M059J (cell line): ENCODE measurements around the gene BET1L. TPM values are rescaled to one million over a fixed set of nuclear protein-coding genes. Genes with fewer than 3 reads are reported as not detected.
A peak's percentile ranks its signal among the peaks of the same experiment; 100 is the strongest.
"Not testable (repeated sequence)": the region's sequence is repeated elsewhere in the genome, so short reads cannot be mapped to it uniquely, and the experiment has no call there.

ENCODE experiments used
- DNase-seq: peaks from one replicate; pipeline ENCODE4 v3.0.0-alpha.2; 2012; ENCODE audit warnings: low read depth
- total RNA-seq: library from RNA; depleted of rRNA; stranded (reverse); fragments of >200 nt; shearing (Covaris generic); gene quantifications from 2 replicates; pipeline ENCODE4 v1.2.3, GENCODE V29; 2014; rRNA removed

The BET1L gene, protein sequence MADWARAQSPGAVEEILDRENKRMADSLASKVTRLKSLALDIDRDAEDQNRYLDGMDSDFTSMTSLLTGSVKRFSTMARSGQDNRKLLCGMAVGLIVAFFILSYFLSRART
- 28.9 and 30.5 TPM in 2 replicates for total RNA-seq

DNA sequence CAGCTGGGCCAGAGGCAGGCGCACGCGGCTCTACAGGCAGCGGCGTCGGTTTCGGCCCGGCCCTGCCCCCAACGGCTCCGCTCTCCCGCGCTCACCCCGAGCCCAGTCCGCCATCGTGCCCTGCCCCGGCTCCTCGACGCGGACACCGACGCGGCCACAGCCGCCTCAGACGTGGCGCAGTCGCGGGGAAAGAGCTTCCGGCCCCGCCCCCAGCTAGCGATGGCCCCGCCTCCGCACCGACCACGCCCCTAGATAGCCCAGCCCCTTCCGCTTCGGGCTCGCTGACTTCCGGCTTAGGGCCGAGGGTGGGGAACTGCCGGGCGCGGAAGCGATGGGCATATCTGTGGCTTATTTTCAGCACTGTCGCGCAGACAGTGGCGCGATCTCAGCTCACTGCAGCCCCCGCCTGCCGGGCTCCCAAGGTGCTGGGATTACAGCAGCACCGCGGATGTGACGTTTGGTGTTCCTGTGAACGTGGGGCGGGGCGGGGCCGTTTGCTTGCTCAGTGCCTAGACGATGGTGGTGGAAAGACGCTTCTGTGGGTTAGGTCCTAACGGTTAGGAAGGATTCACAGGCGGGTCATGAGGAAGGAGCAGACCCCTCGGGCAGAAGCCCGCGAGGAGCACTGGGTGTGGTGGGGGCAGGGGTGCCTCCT is at the start of gene BET1L, which contains the start of gene RIC8A:
TSS of gene BET1L (minus strand) at position 192 of the 655 bp plus-strand sequence. CDS start at position 114, 78 bp downstream.
TSS of gene RIC8A (plus strand) at position 501 of the 655 bp plus-strand sequence. CDS start 1,147 bp downstream, outside the sequence.
- peak; percentile 97 for DNase-seq

DNA sequence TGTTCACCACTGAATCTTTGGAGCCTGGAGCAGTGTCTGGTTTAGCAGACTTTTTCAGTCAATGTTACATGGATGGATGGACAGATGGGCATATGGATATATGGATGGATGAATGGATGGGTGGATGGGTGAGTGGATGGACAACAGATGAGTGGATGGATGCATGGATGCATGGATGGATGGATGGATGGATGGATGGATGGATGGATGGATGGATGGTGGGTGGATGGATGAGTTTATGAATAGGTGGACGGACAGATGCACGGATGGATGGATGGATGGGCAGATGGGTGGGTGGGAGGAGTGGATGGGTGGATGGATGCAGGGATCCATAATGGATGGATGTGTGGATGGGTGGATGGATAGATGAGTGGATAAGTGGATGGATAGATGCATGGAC is 48.6 kb upstream of the BET1L start:
- DNase-seq = no peak

DNA sequence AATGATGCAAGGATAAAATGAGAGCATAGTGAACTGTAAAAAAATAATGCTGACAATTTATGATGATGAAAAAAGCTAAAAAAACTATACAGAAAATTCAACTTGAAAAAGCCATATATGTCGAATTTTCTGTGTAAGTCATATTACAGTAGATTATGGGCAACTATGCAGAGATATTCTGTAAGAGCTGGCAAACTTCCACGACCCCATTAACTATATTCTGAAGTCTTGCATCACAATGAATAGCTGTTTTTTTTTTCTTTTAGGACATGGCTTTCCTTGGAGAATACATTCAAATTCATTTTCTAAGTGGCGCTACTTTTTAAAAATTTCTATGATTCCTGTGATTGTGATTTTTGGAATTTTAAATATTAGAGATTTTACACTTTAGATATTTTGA is 48.0 kb upstream of the BET1L start:
- DNase-seq = no peak

DNA sequence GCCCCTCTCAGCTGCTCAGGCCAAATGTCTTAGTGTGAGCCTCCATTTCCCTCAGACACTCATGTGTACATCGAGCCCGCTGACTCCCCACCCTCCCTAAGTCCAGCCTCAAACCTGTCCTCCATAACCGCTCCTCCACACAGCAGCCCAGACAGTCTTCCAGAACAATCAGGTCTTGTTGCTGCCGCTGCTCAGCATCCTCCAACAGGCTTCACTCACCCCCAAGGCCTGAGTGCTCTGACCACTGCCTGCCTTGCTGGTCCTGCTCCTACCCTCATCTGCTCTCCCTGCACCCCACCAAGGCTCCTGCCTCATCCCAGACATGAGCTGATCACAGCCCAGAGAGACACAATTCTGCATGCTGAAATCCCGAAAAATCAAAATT is 46.7 kb upstream of the BET1L start:
- no peak for DNase-seq

DNA sequence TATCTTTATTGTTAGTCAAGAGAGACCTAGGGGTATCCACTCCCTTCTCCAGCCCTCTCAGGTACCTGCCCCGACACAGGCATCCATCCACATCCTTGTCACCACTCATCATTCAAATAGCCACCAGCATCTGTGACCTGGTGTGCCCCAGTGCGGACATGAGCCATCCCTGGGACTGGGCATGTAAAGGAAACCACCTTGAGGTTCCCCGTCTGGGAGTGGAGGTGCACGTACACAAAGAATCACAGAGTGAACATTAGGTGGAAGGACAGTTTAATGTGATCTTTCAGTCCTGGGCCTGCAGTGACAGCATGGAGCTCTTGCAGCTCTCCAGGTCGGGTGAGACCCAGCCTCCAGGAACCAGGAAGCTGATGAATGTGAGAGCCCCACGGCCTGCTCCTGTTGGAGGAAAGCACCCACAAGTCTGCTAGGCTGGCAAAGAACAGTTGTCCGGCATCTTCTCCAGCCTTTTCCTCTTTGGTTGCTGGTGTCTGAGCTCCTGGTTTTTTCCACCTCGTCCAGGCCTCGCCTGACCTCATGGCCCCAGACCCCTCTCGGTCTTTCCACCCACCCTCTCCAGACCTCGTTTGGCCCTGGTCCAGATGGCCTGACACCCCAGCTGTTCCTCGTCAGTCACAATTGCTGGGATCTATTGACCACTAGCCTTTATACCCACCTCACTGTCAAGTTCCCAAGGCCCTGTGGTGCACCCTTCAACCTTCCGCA is 46.1 kb upstream of the BET1L start:
- DNase-seq = peak; percentile 17

DNA sequence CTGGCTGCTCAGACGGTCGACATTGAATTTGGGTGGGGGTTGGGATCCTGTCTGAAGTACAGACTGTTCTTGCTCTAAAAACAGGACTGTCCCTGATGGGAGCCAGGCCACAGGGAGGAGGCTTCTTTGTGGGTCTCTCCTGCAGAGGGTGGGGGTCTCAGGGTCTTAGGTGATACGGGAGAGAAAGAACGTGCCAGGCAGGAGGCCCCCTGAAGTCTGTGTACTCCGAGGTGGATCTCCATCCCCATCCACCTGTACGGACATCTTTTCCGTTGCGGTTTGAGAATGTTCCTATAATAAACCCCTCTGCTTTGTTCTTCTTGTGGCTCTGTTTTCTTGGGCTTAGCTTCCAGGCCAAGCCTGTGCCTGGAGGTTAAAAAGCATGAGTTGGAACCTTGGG is 45.5 kb upstream of the BET1L start:
- DNase-seq = no peak

DNA sequence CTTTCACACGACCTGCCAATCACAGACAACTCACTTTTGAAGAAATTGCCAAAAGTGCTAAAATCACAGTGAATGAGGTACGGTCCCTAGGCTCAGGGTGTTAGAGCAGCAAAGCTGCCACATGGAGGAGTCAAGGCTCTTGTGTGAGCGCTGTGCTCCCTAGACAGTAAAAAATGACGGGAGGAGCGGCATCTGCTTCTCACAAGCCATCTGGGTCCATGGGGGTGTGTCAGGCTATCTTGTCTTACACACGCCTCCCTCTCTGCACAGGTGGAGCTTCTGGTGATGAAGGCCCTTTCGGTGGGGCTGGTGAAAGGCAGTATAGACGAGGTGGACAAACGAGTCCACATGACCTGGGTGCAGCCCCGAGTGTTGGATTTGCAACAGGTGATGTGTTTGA is 44.4 kb upstream of the BET1L start:
- DNase-seq = no peak

DNA sequence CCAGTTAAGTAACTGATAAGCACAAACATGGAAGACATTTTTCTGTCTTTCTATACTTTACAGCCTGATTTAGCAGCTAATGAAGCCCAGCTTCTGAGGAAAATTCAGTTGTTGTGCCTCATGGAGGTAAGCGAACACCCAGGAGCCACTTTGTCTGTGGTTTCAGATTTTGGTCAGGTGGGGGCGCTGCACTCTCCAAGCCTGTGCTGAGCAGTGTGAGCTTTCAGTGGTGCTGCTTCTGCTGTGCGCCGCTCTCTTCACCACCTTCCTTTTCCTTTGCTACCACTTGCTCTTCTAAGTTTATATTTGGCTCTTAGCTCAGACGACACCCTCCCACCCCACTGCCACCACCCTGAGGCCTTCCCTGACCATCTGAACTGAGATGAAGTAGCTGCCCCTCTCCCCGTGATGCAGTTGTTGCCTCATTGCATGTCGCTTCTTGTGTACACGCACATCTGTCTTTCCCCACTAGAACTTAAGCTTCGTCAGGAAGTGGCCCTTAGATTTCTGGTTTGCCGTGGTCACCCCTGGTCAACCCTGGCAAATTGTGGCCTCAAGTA is 43.6 kb upstream of the BET1L start:
- peak; percentile 40 for DNase-seq

DNA sequence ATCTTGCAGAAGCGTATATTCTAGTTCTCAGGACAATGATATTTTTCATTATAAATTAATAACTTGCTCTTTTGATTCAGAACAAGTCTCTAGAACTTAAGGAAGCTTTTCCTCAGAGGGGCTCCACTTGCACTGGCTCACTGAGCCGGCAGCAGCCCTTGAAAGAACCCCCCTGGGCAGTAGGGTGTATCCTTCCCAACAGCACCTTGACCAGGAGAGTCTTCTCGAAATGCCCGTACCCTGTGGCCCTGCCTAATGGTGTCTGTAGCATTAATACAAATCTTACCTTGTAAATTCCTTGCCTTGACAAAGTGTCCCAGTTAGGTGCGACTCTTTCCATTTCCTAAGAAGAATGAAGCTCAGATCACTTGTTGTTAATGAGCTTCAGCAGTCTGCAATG is 43.1 kb upstream of the BET1L start:
- no peak for DNase-seq

DNA sequence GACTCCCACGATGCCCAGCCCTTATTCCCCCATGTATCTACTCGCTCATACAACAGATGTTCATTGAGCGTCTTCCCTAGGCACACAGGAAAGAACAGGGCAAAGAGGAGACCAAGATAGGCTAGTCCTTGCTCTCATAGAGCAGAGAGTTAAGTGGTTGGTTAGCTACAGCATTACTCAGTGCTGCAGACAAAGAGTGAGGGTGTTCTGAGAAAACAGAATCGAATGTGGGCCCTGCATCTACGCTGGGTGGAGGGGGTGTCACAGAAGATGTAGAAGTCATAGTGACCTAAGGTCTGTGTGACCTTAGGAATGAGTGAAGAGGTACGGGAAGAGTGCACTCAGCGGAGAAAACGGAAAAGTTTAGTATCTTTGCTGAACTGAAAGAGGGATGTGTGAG is 41.9 kb upstream of the BET1L start:
- DNase-seq = no peak

DNA sequence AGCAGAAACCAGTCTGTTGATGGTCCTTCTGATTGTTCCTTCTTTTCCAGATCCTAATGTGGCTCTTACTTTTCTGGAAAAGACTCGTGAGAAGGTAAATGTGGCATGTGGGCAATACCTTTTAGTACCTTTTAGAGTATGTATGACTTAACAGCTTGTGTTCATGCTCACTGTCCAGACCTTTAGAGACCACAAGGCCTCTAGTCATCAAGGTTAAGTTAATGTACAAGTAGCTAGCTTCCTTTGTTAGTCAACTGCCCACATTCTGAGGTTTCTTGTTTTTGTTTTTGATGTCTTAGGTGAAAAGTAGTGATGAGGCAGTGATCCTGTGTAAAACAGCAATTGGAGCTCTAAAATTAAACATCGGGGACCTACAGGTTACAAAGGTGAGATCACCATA is 37.2 kb upstream of the BET1L start:
- no peak for DNase-seq

DNA sequence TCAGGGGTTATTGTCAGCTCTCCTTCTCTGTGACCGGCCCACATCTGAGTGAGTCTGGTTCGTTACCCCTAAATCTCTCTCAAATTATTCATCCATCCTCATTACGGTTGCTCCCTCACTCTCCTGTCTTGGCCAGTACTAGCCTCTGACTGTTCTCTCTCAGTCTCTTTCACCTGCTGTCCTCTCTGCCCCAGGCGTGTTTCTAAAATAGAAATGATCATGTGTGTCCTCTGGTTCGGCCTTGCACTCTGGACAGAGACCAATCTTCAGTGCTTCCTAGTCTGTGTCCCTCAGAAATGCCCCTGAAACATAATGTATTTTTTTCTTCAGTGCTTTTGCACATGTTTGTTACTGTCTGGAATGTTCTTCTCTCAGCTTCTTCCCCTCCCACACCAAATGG is 34.4 kb upstream of the BET1L start:
- no peak for DNase-seq

DNA sequence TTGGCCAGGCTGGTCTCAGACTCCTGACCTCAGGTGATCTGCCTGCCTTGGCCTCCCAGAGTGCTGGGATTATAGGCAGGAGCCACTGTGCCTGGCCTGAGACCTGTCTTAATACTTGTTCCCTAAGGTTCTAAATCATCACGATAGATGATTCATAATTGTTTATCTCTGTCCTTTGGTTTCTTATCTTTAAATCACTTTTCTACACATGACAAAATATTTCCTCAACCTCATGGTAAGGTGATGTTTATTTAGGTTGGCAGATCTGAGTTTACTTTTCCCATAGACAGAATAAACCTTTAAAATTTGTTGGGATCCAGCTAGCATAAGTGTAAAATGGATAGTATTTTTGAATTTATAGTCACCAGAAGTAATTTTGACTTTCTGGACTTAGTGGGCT is 33.1 kb upstream of the BET1L start:
- DNase-seq = peak; percentile 16

DNA sequence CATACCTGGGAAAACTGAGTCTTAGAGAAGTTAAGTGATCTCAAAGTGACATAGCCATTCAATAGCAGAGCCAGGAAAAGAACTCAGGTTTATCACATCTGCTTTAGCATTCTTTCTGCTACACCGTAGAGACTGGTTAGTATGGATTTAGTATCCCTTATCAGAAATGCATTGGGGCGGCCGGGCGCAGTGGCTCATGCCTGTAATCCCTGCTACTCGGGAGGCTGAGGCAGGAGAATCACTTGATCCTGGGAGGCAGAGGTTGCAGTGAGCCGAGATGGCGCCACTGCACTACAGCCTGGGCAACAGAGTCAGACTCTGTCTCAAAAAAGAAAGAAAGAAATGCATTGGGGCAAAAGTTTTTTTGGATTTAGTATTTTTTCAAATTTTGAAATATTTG is 31.1 kb upstream of the BET1L start:
- not testable (repeated sequence) for DNase-seq

DNA sequence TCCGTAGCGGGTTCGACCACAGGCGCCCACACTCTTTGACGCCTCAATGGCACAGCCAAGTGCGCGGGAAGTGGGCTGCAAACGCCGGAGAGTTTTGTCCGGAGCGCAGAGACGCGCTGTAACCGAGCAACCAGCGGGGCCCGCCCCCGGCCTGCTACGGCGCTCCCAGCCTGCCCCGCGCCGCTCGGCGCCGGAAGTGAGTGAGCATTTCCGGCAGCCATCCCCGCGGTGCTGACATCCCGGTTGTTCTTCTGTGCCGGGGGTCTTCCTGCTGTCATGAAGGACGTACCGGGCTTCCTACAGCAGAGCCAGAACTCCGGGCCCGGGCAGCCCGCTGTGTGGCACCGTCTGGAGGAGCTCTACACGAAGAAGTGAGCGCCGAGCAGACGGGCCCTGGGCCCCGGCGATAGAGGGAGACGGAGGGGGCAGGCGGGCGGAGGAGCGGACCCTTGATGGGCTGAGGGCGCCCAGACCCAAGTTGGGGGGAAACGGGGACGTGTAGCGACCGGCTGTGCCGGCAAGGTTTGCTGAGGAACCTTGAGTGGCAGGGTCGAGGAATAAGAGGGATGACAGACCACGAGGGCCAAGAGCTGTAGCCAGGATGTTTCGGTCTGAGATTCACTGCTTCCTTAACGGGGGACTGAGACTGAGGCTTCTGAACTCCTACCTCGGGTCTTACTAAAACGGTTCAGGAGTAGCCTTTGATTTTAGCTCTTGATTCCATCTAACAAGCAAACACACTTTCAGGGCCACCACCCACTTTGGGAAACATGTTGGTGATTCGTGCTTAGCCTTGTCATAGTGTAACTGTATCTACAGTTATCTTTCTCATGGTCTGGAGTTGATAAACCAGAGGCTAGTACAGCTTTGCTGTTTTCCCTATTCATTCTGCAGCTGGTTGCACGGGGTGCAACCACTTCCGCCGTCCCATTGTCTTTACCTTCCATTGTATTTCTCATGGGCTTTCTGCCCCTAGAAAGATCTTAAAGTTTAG is 29.9 kb upstream of the BET1L start, which contains the start of gene PSMD13:
TSS of gene PSMD13 (plus strand) at position 203 of the 994 bp plus-strand sequence. CDS start at position 277, 74 bp downstream.
- DNase-seq = peak; percentile 86

DNA sequence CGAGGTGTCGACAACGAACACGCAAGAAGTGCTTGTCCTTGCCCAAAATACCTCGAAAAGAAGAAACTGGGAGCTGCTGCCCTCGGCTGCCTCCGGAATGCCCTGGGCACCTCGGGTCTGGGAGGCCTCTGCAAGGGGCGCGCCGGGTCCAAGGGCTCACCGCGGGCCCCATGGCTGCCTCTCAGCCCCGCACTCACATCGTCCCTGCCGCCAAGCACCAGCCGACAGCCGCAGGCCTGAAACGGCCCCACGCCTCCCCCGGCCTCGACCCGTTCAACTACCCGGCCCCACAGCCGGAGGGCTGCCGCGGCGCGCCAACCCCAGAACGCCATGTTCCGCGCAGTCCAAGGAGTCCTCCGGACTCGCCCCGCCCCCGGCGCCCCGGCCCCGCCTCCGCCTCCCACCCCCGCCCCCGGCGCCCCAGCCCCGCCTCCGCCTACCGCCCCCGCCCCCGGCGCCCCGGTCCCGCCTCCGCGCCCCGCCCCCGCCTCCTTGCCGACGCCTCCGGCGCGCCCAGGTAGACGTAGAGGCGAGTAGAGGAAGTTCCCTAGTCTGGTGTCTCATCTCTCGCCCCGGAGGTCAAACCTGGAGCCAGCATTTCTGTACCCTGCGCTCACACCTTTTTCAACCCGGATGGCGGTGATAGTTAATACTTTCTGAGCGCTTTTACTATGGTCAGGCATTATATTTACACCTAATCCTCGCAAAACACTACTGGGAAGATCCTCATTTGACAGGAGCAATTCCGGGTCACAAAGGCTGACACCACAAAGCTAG is 29.0 kb upstream of the BET1L start, which contains the start of gene SIRT3:
TSS of gene SIRT3 (minus strand) at position 346 of the 777 bp plus-strand sequence. CDS start at position 332, 14 bp downstream.
- DNase-seq = peak; percentile 83

DNA sequence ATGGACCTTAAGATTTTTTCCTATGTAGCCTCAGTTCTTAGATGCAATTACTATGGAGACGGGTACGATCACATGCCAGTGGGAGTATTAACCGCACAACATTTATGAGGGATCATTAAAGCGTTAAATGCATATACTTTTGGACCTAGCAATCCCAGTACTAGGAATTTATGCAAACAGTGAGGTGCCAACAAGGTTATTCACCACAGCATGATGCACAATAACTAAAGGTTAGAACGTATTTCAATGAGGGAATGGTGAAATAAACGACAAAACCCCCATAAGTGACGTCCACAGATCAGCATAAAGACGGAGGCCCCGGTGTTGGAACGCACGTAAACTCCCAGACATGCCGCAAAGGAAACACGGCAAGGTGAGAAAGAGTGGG is 28.4 kb upstream of the BET1L start:
- DNase-seq = no peak

DNA sequence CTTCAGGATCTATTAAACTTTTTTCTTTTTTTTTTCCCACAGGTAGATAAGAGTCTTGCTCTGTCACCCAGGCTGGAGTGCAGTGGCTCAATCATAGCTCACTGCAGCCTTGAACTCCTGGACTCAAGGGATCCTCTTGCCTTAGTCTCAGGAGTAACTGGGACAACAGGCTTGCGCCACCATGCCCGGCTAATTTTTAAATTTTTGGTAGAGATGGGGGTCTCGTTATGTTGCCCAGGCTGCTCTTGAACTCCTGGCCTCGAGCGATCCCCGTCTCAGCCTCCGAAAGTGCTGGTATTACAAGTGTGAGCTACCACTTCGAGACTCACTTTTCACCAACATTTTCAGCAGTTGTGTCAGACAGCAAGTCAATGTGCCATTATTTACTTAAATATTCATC is 28.0 kb upstream of the BET1L start:
- DNase-seq = no peak

DNA sequence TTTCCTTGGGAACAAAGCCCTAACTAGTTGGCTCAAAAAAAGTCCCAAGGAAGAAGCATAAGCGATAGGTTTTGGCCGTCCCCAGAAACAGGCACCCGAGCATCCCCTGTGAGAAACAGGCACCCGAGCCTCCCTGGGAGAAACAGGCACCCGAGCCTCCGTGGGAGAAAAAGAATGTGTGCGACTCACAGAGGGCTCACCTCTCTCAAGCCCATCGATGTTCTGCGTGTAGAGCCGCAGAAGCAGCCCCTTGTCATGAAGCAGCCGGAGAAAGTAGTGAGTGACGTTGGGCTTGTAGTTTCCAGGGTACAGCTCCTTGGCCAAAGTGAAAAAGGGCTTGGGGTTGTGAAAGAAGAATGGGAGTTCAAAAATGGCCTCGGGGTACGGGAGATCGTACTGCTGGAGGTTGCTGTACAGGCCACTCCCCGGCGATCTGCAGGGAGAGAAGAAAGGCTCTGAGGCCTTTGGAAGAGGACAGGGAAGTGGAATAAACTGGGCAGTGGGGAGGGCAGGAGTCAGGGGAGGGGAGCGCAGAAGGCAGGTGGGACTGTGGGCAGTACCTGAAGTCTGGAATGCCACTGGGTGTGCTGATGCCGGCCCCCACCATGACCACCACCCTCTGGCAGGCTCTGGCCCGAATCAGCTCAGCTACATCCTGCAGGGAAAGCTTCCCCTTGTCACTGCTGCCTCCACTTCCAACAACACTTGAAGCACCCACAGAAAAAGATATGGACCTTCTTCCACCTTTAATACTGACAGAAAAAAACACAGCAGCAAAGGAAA is 25.8 kb upstream of the BET1L start:
- no peak for DNase-seq

DNA sequence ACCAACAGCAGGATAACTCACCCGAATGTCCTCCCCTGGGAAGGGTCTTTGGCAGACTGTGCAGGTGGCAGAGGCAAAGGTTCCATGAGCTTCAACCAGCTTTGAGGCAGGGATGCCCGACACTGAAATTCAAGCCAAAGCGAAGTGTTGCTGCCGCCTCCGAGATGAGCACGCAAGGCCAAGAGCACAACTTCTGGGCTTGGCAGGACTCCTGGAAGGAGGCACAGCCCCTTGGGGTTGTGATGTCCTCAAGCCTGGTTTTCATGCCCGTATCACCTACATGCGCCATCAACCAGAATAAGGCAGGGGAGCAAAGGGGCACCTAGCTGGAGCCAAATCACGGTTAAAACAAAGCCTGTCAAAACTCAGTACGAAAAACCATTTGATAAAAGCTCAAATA is 23.2 kb upstream of the BET1L start:
- no peak for DNase-seq
